H1 (cell line): ENCODE data around the gene LCN15.
A peak's percentile ranks its signal among the peaks of the same experiment; 100 is the strongest.

ENCODE experiments used
- BRCA1 ChIP-seq: IDR thresholded peaks from 2 replicates; pipeline ENCODE4 v1.6.1; 2012; ENCODE audit warnings: low read depth, low read length, improper control_type of control experiment
- EZH2 ChIP-seq: fragments of 200-600 bp; sonication (generic); IDR thresholded peaks from 2 replicates; pipeline ENCODE4 v1.7.1; 2012; ENCODE audit warnings: low read depth, mild to moderate bottlenecking, moderate library complexity, low read length, inconsistent platforms; ENCODE audit not compliant: severe bottlenecking
- POLR2A ChIP-seq, 2 experiments: IDR thresholded peaks; 1 replicate in 1 of 2; 2 replicates in 1 of 2; pipeline ENCODE4 v1.6.1; 2011; ENCODE audit warnings: low read depth in 2 of 2, low read length in 2 of 2, mild to moderate bottlenecking in 2 of 2; ENCODE audit errors: control extremely low read depth in 1 of 2
- RAD21 ChIP-seq, 2 experiments: IDR thresholded peaks in 1 of 2; conservative IDR thresholded peaks in 1 of 2; 2 replicates each; pipeline ENCODE4 v1.6.1; 2011; ENCODE audit warnings: low read depth in 2 of 2, low read length in 2 of 2, improper control_type of control experiment in 1 of 2, inconsistent platforms in 1 of 2, mild to moderate bottlenecking in 1 of 2, moderate library complexity in 1 of 2
- RBBP5 ChIP-seq: IDR thresholded peaks from 2 replicates; pipeline ENCODE4 v1.7.1; 2012; ENCODE audit warnings: low read depth, mild to moderate bottlenecking, inconsistent platforms, low read length, moderate library complexity, borderline replicate concordance
- RFX5 ChIP-seq: IDR thresholded peaks from 2 replicates; pipeline ENCODE4 v1.6.1; 2011; ENCODE audit warnings: low read depth, low read length, improper control_type of control experiment, borderline replicate concordance
- SIN3A ChIP-seq, 2 experiments: IDR thresholded peaks in 1 of 2; conservative IDR thresholded peaks in 1 of 2; 2 replicates each; pipeline ENCODE4 v1.6.1; 2011 to 2012; ENCODE audit warnings: low read length in 2 of 2, improper control_type of control experiment in 1 of 2, low read depth in 1 of 2, mild to moderate bottlenecking in 1 of 2
- TBP ChIP-seq: IDR thresholded peaks from 2 replicates; pipeline ENCODE4 v1.6.1; 2011; ENCODE audit warnings: low read depth, low read length, improper control_type of control experiment
- TF ChIP-seq, protein P1 (sequence below), 3 experiments: IDR thresholded peaks; 1 replicate in 2 of 3; 2 replicates in 1 of 3; pipeline versions ENCODE4 v1.5.1 to v1.6.1; 2011; ENCODE audit warnings: low read length in 3 of 3, mild to moderate bottlenecking in 3 of 3, inconsistent platforms in 2 of 3, low read depth in 1 of 3, moderate library complexity in 1 of 3; ENCODE audit not compliant: insufficient read depth in 1 of 3; ENCODE audit errors: control extremely low read depth in 1 of 3
- TF ChIP-seq, protein P2 (sequence below): IDR thresholded peaks from 2 replicates; pipeline ENCODE4 v1.6.1; 2011; ENCODE audit warnings: low read length, improper control_type of control experiment

DNA sequence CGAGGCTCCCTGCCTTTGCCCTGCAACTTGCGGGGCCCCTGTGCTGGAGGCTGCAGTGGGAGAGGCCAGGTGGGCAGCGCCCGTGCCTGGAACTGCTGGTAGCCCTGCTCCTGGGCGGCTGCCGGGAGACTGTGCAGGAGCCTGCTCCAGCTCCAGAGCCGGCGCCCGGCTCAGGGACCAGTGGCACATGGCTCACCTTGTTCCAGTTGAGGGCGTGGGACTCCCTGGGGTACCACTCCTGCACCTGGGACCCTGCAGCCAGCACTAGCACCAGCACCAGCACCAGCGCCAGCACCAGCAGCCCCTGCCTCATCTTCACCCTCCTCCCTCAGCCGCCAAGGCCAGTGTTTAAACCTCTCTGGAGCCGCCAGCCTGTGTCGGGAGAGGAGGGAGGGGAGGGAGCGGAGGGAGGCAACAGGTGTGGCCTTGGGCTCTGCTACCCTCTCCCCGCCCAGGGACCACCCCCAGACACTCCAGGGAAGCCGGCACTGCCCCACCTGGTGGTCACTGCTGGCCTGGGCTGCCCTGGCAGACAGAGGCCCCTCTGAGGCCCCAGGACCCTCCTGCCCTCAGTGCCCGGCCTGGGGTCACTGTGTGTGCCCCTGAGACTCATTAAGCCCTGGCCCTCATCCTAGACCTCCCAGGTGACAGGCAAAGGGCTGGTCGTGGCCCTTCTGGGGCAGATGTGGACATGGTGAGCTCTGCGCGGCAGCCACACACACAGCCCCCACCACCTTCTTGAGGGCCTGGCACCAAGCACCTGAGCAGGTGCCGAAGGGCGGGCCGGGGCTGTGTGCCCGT is 21.5 kb downstream of the LCN15 start, which contains the start of gene LCN10:
- TF ChIP-seq, protein P1, sequence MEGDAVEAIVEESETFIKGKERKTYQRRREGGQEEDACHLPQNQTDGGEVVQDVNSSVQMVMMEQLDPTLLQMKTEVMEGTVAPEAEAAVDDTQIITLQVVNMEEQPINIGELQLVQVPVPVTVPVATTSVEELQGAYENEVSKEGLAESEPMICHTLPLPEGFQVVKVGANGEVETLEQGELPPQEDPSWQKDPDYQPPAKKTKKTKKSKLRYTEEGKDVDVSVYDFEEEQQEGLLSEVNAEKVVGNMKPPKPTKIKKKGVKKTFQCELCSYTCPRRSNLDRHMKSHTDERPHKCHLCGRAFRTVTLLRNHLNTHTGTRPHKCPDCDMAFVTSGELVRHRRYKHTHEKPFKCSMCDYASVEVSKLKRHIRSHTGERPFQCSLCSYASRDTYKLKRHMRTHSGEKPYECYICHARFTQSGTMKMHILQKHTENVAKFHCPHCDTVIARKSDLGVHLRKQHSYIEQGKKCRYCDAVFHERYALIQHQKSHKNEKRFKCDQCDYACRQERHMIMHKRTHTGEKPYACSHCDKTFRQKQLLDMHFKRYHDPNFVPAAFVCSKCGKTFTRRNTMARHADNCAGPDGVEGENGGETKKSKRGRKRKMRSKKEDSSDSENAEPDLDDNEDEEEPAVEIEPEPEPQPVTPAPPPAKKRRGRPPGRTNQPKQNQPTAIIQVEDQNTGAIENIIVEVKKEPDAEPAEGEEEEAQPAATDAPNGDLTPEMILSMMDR (IDR thresholded peaks at IDR 0.05; ENCODE audit: control extremely low read depth in 1 of 3, insufficient read depth in 1 of 3, low read depth in 1 of 3, low read length in 3 of 3): peak in 2 of 3 experiments; percentile 58 to 72; a peak in 3 of 4 replicates
- TF ChIP-seq RAD21 (IDR thresholded peaks at IDR 0.05 in 1 of 2, conservative IDR thresholded peaks at IDR 0.05 in 1 of 2; ENCODE audit: low read depth in 2 of 2, low read length in 2 of 2) (peak in 1 of 2 experiments; percentile 29; a peak in 1 of 4 replicates), SIN3A (conservative IDR thresholded peaks at IDR 0.05 in 1 of 2, IDR thresholded peaks at IDR 0.05 in 1 of 2; ENCODE audit: low read depth in 1 of 2, low read length in 2 of 2) (no peak), RFX5 (no peak), EZH2 (no peak), TBP (no peak), POLR2A (IDR thresholded peaks at IDR 0.05; ENCODE audit: control extremely low read depth in 1 of 2, low read depth in 2 of 2, low read length in 2 of 2) (no peak), RBBP5 (no peak), BRCA1 (no peak)
- TF ChIP-seq, protein P2, sequence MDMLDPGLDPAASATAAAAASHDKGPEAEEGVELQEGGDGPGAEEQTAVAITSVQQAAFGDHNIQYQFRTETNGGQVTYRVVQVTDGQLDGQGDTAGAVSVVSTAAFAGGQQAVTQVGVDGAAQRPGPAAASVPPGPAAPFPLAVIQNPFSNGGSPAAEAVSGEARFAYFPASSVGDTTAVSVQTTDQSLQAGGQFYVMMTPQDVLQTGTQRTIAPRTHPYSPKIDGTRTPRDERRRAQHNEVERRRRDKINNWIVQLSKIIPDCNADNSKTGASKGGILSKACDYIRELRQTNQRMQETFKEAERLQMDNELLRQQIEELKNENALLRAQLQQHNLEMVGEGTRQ: no peak
